Amniotic epithelial cell (primary cell): Measurements from ENCODE around the gene TMEM132C.

Experiments
- DNase-seq: peaks from one replicate; pipeline ENCODE4 v3.0.0-alpha.2; 2010; ENCODE audit warnings: low read depth

The TMEM132C gene

GRCh38 chr12:128612150-128612850, 345.3 kb downstream of the TMEM132C start:
- DNase-seq, result no peak

DNA sequence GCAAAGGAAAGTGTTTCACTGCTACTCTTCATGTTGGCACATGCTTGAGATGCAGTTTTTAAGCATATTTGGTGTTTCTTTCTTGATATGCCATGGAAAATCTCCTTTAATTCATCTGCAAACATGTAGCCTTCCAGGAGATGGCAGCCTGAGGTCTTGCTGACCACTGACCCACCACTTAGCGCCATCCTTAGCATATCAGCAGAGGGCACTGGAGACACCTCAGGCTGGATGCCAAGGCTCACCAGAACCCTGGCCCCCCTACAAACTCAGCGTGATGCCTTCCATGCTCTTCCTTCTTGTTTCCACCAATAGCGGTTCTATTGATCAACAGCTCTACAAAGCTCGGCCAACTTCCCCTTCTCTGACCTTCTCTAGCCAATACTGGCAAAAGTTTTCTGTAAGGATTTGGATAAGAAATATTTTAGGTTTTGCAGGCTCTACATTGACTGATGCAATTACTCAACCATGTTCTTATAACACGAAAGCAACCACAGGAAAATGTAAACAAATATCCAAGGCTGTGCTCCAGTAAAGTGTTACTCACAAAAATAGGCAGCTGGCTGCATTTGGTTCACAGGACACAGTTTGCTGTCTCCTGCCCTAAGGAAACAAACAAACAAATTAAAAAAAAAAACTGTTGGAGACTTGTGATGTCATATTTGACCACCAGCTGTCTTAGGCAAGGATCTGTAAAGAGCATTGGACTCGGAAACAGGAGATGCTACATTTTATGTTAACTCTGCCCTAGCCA, 347.0 kb downstream of the TMEM132C start:
- DNase-seq, result no peak

GRCh38 chr12:128617304-128617833, 350.4 kb downstream of the TMEM132C start:
- DNase-seq, result no peak

DNA sequence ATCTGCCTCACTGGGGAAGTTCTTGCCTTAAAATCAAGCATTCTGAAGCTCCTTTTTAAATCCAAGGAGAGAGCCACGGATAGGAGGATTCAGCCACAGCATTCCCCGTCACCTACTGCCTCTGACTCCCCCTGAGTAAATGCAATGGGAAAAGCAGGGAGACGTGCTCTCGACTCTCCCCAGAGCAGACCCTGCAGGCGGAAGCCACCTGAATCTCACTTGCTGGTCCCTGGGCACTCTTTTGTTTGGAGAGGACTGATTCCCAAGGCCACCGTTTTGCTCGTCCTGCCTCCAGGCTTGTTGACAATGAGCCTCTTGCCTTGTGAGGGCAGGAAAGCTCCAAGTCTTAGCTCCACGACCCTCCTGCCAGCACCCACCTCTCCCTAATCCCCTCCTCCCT, 352.3 kb downstream of the TMEM132C start:
- no peak for DNase-seq

- DNase-seq, result no peak
Measured at GRCh38 chr12:128621304-128621703, 354.3 kb downstream of the TMEM132C start.

- no peak for DNase-seq
Measured at GRCh38 chr12:128623748-128624147, 356.8 kb downstream of the TMEM132C start.

- no peak for DNase-seq
Measured at GRCh38 chr12:128626808-128627320, 359.9 kb downstream of the TMEM132C start.

DNA sequence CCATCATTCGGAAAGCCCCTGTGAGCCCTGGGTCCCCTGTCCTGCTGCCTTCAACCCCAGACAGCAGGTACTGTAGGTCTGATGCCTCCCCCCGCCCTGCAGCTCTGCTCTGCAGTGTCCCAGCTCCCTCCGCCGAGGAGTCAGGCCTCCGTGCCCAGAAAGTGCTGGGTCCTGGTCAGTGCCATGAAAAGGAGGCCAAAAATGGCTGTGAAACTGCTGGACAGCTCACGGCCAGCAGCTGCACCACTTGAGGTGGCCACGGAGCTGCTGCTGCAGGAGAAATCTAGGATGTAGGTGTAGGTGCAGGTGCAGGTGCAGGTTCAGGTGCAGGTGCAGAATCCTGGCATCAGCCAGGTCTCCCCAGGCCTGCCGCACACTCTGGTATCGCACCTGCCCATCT, 360.7 kb downstream of the TMEM132C start:
- DNase-seq, result no peak

DNA sequence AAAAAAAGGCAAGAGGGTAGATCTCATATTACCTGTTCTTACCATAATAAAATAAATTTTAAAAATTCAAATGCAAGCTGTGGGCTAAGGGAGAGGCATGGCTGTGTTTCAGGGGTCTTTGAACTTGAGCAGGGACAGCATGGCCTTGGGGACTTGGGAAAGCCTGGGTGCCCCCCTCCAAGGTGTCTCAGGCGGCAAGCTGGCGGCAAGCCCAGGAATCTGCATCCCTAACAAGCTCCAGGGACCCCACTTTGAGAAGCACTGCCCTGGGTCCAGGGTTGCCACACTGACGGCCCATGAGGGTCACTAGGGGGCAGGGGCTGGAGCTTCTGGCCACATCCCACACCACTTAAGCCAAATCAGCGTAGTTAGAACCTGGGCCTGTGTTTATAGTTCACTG, 363.0 kb downstream of the TMEM132C start:
- DNase-seq, result no peak

- DNase-seq, result no peak
Measured at GRCh38 chr12:128637642-128638606, 371.0 kb downstream of the TMEM132C start.

DNA sequence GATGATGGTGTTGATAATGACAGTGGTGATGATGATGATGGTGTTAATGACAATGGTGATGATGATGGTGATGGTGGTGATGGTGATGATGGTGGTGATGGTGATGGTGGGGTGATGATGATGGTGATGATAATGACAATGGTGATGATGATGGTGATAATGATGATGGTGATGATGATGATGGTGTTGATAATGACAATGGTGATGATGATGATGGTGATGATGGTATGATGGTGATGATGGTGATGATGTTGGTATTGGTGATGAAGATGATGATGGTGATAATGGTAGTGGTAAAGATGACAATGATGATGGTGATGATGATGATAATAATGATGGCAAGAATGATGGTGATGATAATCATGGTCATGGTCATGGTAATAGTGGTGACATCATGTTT, 372.1 kb downstream of the TMEM132C start:
- DNase-seq, result no peak

DNA sequence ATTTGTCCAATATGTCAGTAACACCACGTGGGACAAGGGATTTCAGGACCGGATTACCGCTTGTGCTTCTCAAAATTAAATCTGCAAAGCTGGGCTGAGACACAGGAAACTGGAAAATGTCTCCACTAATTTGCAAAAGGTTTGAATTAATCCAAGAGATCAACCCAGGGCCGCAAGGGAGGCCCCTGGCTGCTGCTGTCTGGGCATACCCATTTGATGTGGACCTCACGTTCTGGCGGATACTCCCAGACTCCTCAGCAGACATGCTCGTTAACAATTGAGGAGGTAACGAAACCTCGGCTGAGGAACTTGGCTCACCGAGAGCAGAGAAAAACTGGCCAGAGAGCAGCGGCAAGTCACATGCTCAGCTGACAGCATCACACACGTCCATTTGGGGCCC, 376.2 kb downstream of the TMEM132C start:
- DNase-seq, result no peak

DNA sequence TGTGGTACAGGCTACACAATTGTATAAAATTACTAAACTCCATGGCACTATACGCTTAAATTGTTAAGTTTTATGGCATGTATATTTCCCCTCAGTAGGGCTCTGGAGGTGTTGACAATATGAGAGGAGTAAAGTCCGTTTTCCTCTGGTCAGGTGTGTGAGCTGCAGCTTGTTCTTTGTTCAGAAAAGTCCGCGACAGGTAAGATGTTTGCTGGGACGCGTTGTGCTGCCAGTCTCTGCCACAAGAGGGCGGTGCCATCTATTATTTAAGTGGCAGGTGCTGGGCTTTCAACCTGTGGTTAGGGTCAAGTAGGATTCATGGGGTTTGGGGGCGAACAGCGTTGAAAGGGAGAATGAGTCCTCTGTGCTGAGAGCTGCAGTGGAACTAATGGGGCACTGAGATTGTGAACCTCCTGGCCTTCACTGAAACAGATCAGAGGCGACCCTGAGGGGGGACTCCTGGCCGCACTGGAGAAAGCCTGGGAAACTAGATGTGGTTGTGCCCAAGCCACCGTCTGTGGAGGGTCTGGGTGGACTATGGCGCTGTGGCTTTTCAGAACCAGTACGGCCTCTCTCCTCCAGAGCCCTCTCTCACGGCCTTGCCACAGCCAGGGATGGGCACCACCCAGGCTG, 377.8 kb downstream of the TMEM132C start:
- DNase-seq, result no peak

DNA sequence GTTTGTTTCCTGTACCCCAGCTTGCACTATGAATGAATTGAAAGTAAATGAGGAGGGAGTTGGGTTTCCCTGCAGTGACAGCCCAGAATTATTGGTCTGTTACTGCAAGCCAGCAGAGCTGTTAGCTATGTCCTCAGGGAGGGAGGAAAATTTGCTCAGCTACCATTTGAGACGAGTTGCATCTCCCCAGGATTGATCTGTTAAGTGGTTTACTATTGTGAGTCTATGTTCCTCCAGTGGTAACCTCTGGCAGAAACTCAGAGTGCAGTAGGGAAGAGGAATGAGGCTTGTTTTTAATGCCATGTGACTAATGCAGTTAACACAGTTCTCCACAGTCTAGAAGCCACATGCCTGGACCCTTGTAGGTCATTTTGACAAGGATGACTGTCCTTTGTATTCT, 382.9 kb downstream of the TMEM132C start:
- no peak for DNase-seq

- DNase-seq, result no peak
Measured at GRCh38 chr12:128652136-128652751, 385.3 kb downstream of the TMEM132C start.

GRCh38 chr12:128654468-128654867, 387.5 kb downstream of the TMEM132C start:
- DNase-seq, result no peak

GRCh38 chr12:128657378-128657777, 390.4 kb downstream of the TMEM132C start:
- DNase-seq, result no peak

- no peak for DNase-seq
Measured at GRCh38 chr12:128660532-128661225, 393.7 kb downstream of the TMEM132C start.

DNA sequence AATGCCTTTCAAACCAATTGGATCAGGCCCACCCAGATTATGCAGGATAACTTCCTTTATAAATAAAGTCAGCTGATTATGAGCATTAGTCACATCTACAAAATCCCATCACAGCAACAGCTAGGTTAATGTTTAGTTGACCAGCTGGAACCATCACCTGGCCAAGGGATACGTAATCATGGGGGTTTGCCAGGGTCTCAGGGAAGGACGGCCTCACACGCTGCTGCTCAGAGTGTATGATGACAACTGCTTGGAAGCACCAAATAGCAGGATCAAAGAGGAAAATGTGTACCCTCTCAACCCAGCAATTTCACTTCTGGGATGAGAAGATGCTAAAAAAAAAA, 394.2 kb downstream of the TMEM132C start:
- no peak for DNase-seq

DNA sequence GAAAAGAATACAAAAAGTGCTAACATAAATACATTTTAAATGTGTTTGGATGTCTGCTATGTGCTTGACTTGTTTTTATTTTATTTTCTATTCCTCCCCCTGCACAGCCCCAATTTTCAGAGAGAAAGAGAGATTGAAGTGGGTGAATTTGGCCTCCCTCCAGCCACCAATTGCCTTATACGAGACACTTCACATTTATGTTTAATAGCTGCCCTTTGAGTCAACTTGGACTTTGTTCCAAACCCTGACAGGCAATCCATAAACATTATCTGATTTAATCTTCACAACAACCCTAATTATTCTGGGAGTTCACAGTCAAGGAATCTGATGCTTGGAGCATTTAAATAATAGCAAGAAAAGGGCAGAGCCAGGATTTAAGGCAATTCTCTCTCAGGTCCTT, 395.1 kb downstream of the TMEM132C start:
- no peak for DNase-seq

- no peak for DNase-seq
Measured at GRCh38 chr12:128664501-128664900, 397.5 kb downstream of the TMEM132C start.
